C4-2B (cell line): Measurements from ENCODE around the gene MRPL18.
"Not testable (repeated sequence)": the region's sequence is repeated elsewhere in the genome, so short reads cannot be mapped to it uniquely, and the experiment has no call there.

Experiments
- H3K27ac ChIP-seq: fragments of 450-650 bp; 2 replicates; pipeline ENCODE4 v1.5.1; 2017
- CTCF ChIP-seq: fragments of 450-650 bp; conservative IDR thresholded peaks from 2 replicates; pipeline ENCODE4 v1.5.1; 2017; ENCODE audit warnings: mild to moderate bottlenecking
- ZFX ChIP-seq: fragments of 450-650 bp; IDR thresholded peaks from 2 replicates; pipeline ENCODE4 v1.6.1; 2017

The MRPL18 gene

GRCh38 chr6:159790956-159791598 lies 810 bp downstream of the MRPL18 start:
- no peak for TF ChIP-seq CTCF
- no peak for TF ChIP-seq ZFX
- peak overlapping the region; percentile 96 for H3K27ac ChIP-seq

DNA sequence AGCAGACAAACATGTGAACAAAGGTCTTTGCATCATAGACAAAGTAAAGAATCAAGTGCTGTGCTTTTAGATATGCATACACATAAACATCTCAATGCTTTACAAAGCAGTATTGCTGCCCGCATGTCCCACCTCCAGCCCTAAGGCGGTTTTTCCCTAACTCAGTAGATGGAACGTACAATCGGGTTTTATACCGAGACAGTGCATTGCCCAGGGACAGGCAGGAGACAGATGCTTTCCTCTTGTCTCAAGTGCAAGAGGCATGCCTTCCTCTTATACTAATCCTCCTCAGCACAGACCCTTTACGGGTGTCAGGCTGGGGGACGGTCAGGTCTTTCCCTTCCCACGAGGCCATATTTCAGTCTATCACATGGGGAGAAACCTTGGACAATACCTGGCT lies 4.7 kb downstream of the MRPL18 start:
- not testable (repeated sequence) for H3K27ac ChIP-seq

- no peak overlapping the region for H3K27ac ChIP-seq
- TF ChIP-seq ZFX (no peak), CTCF (no peak)
Measured at GRCh38 chr6:159797554-159797953, 7.3 kb downstream of the MRPL18 start.

DNA sequence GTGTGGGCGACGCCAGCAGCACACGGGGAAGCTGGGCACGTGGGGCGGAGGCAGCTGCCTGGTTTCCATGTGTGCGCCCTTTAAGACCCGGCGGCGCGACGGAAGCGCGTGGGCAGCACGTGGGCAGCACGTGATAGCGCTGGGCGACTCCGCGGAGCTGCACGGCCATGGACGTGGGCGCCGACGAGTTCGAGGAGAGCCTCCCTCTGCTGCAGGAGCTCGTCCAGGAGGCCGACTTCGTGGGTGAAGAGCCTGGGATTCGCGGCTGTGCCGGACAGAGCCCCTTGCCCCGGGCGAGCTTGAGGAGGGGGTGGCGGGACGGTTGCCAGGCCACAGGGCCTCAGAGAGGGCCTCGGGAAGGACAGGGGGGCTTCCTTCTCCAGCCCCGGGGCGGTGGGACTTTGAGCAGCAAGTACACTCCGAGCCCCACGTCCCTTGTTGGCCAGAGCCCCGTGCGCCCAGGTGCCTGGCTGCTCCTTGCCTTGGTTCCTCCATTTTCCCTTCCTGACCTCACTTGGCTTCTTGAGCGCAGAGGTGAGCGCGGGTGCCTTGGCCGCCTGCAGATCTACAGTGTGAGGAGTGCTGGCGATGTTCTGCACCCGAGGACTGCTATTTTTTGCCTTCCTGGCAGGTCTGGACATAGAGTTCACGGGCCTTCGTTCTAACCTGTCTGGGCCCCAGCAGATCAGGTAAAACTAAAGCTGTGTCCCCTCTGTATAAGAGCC lies 10.0 kb downstream of the MRPL18 start, which contains the start of gene PNLDC1:
Gene PNLDC1 (plus strand): TSS at position 136 of the 725 bp plus-strand sequence. CDS start 32 bp downstream, at position 168.
- TF ChIP-seq CTCF (no peak), ZFX (no peak)
- no peak within 1 kb of the TSS for H3K27ac ChIP-seq

- TF ChIP-seq CTCF (no peak), ZFX (no peak)
- no peak overlapping the region for H3K27ac ChIP-seq
Measured at GRCh38 chr6:159801935-159802334, 11.7 kb downstream of the MRPL18 start.

- no peak overlapping the region for H3K27ac ChIP-seq
- TF ChIP-seq CTCF, result no peak
- TF ChIP-seq ZFX, result no peak
Measured at GRCh38 chr6:159804504-159804903, 14.2 kb downstream of the MRPL18 start.

- no peak overlapping the region for H3K27ac ChIP-seq
- TF ChIP-seq ZFX, result no peak
- no peak for TF ChIP-seq CTCF
Measured at GRCh38 chr6:159805440-159806020, 15.3 kb downstream of the MRPL18 start.
